Fibroblast of villous mesenchyme (primary cell): ENCODE results near the gene MAD1L1. TPM values are rescaled to one million over a fixed set of nuclear protein-coding genes. Genes with fewer than 3 reads are reported as not detected.

Source experiments
- DNase-seq: peaks from one replicate; pipeline ENCODE4 v3.0.0-alpha.2; 2010; ENCODE audit warnings: low read depth
- H3K4me3 ChIP-seq: 2 replicates; pipeline ENCODE4 v1.5.1; 2011; ENCODE audit warnings: low read depth, mild to moderate bottlenecking, low read length
- total RNA-seq: library from RNA; depleted of rRNA; stranded (reverse); fragments of >200 nt; gene quantifications from 2 replicates; pipeline ENCODE4 v1.2.3, GENCODE V29; 2012
- TF ChIP-seq, protein P1 (sequence below): IDR thresholded peaks from 2 replicates; pipeline ENCODE4 v1.5.1; 2012; ENCODE audit warnings: low read depth, mild to moderate bottlenecking, low read length; ENCODE audit not compliant: insufficient read depth

MAD1L1 gene
- total RNA-seq, 1 donor = 43.6 TPM

DNA sequence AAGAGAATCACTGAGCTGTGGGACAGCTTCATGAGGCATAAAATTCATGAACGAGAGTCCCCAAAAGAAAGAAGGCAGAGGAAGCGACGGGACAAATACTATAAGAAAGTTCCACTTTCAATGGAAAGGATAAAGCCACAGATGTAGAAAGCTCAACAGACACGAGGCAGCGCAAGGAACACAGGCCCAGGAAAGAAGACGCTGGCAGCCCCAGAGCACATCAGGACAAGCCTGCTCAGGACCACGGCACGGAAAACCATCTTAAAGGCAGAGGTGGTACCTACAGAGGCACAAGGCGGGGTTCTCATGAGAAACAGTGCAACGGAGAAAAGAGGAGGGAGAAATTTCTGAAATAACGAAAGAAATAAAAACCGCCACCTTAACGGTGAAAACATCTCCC is 273.4 kb downstream of the MAD1L1 start:
- DNase-seq = no peak
- TF ChIP-seq, protein P1, sequence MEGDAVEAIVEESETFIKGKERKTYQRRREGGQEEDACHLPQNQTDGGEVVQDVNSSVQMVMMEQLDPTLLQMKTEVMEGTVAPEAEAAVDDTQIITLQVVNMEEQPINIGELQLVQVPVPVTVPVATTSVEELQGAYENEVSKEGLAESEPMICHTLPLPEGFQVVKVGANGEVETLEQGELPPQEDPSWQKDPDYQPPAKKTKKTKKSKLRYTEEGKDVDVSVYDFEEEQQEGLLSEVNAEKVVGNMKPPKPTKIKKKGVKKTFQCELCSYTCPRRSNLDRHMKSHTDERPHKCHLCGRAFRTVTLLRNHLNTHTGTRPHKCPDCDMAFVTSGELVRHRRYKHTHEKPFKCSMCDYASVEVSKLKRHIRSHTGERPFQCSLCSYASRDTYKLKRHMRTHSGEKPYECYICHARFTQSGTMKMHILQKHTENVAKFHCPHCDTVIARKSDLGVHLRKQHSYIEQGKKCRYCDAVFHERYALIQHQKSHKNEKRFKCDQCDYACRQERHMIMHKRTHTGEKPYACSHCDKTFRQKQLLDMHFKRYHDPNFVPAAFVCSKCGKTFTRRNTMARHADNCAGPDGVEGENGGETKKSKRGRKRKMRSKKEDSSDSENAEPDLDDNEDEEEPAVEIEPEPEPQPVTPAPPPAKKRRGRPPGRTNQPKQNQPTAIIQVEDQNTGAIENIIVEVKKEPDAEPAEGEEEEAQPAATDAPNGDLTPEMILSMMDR = no peak
- H3K4me3 ChIP-seq = no peak overlapping the region

DNA sequence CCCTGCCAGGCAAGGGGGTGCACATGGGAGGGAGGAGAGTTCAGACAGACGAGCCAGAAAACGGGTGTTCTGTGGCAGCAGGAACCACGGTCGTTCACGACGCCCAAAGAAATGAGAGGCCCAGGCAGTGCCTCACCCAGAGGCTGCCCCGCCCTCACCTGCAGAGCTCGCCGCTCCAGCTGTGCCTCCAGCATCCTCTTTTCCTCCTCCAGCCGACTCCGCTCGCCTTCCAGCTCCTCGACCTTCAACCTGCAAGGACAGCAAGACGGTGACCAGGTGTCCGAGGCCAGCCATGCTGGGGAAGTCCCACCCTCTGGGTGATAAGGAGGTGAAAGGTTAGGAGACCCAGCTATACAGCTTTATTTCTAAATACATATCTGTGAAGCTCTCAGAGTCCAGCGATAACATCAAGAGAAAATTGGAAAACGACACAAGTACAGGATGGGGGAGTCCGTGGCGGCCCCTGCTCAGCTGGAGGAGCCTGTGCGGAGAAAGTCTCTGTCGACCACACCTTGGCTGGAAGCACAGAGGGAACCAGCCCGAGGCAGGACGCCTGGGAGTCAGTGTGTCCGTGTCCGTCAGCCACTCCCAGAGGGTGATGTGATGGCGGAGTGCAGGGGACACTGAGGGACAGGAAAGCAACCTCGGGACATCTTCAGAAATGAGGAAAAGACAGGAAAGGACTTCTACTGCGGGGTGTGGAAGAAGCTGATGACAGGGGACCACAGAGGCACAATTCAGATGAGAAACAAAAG is 275.1 kb downstream of the MAD1L1 start:
- H3K4me3 ChIP-seq = no peak overlapping the region
- DNase-seq = no peak
- TF ChIP-seq, protein P1 = no peak

DNA sequence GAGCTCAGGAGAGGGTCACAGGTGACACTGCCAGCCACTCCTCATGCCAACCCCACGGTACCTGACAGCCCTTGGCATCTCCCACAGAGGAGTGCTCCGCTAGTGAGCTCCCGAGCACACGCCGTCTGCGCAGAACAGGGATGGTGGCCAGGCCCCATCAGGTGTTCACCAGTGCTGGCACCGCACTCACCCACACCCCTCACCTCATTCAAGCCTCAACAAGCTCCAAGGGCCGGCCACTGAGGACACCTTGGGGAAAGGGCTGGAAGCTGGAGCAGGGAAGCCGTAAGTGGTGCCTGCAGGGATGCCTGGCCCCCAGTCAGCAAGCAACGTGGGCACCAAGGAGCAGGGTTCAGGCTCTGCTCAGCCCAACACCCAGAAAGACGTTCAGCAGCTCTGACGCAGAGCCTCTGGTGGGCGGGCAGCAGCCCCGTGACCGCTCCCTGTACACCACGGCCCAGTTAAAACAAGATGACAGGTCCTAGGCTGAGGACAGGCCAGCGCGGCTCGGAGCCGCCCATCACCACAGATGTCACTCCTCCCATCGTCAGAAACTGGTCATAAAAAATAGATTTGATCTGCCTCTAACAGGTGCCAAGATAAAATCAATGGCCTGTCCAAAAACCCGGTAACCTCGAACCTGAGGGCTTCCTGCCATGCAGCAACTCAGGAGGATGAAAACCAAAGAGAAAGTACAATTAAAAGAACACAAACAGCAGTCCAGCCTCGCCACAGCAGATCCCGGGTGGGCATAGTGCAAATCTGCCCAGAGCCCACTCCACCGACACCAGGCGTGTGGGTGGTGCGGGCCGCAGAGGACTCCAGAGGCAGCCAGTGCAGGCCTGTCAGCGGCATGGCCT is 275.9 kb downstream of the MAD1L1 start:
- TF ChIP-seq, protein P1 = no peak
- H3K4me3 ChIP-seq = no peak overlapping the region
- DNase-seq = no peak

DNA sequence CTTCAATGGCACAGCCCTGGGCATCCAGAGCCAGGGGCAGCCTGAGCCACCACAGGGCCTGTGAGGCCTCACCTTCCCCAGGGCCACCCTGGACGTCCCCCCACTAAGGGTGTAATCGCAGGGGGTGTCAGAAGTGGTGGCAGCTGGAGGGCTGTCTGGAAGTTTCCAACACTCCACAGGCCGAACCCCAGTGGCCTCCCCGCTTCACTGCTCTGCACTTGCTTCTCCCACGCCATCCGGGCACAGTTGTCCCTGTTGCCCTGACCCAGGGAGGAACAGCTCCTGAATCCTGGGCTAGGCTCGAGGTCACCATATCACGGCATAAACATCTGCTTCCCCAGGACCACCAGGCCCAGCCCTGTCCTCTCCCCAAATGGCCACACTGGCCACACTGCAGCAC is 276.6 kb downstream of the MAD1L1 start:
- no peak overlapping the region for H3K4me3 ChIP-seq
- no peak for DNase-seq
- TF ChIP-seq, protein P1 = no peak

DNA sequence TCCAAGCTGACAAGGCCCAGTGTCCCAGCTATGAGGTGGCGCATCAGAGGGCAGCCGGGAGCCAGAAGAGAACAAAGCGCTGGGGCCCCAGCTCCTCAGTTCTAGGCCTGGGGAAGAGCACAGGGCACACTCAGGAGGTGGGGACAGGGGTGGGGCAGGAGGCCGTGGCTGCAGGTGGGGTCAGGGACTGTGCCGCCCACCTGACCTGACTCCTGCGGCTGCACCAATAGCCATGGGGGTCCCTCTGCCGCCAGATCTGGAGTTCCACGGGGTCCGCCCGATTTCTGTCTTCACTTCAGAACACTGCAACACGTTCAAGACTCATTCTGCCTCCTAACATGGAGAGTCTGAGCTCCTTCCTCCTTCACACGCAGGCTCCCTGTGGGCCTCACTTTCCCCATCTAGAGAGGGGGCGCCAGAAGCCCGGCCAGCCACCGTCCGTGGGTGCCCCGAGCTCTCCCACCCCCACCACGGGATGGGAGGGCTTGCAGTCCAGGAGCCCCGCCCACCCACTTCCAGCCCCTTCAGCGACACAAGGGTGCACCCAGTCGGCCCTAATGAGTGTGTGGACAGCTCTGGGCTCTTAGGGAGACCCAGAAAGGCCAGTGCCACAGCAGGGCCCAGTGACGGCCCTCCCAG is 278.3 kb downstream of the MAD1L1 start:
- DNase-seq = peak; percentile 11
- TF ChIP-seq, protein P1 = no peak
- H3K4me3 ChIP-seq = no peak overlapping the region

DNA sequence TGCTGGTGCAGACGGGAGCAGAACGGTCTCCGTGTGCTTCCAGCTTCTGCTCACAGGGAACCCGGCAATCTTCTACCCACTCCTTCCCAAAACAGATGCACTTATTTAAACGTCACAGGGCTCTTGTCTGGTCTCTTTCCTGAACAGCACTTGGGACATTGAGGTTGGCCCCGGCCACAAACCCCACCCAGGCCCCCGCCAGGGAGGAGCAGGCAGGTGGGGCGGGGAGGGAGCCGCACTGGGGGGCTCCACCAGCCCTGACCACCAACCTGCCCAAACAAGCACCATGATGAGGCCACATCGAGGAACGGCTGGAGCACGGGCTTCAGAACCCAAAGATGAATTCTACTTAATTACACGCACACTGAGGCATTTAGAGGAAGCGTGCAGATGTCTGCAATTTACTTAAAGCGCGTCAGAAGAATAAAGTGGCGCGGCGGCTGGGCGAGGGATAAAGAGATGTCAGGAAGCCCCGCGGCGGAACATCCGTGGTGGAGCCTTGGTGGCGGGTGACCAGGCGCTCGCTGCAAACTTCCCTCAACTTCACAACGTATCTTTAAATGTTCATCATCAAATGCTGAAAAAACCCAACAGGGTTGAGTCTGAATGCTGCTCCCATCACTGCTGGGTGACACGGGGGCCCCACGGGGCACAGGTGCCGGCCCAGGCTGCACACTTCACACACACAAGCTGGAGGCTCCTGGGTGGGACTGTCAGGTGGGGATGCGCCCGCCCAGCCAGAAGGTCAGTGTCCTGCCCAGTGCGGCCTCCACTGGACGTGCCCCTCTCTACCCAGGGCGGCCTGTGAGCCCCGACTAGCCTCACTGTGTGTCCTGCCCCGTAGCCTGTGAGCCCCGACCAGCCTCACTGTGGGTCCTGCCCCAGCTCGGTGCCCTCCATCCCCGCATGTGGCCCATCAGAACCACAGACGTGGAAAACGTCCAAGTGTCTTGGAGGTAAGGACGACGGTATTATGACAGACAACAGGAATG is 279.2 kb downstream of the MAD1L1 start:
- no peak overlapping the region for H3K4me3 ChIP-seq
- TF ChIP-seq, protein P1 = no peak
- DNase-seq = no peak
